Muscle of back (tissue), 11 donors: ENCODE measurements around the gene GJD3. TPM values are rescaled to one million over a fixed set of nuclear protein-coding genes. Genes with fewer than 3 reads are reported as not detected.

Experiments used
- DNase-seq, 3 donors: peaks; one replicate each; pipeline versions ENCODE4 v3.0.0 to v3.0.0-alpha.2; 2013
- polyA plus RNA-seq, 10 donors: library from polyadenylated mRNA; unstranded; fragments of 120-200 nt; gene quantifications; one replicate each; pipeline ENCODE4 v1.2.1, GENCODE V29; 2013; ENCODE audit not compliant: insufficient read length in 10 of 10

GJD3 gene
- polyA plus RNA-seq, 10 donors: 0.27 to 0.56 (median 0.33) TPM; not detected in 7

GRCh38 chr17:40323391-40324381 lies 40.9 kb downstream of the GJD3 start:
- DNase-seq: peak in 1 of 3 donors; percentile 70

GRCh38 chr17:40322358-40323315 lies 41.9 kb downstream of the GJD3 start:
- peak in 2 of 3 donors; percentile 79 to 89 for DNase-seq

- peak in 2 of 3 donors; percentile 66 to 81 for DNase-seq
Observed at GRCh38 chr17:40321961-40322357, 42.6 kb downstream of the GJD3 start.

- no peak for DNase-seq
Observed at GRCh38 chr17:40321524-40321929, 43.0 kb downstream of the GJD3 start.

- peak in 2 of 3 donors; percentile 90 to 96 for DNase-seq
Observed at GRCh38 chr17:40320756-40321523, 43.6 kb downstream of the GJD3 start.

- peak in 1 of 3 donors; percentile 45 for DNase-seq
Observed at GRCh38 chr17:40319651-40320540, 44.6 kb downstream of the GJD3 start.

- peak in 1 of 3 donors; percentile 45 for DNase-seq
Observed at GRCh38 chr17:40318830-40319391, 45.6 kb downstream of the GJD3 start.

GRCh38 chr17:40317880-40318829 lies 46.4 kb downstream of the GJD3 start:
- DNase-seq: peak; percentile 97 to 98 (median 98)

- DNase-seq: peak in 2 of 3 donors; percentile 75 to 88
Observed at GRCh38 chr17:40317345-40317873, 47.1 kb downstream of the GJD3 start.

- DNase-seq: peak; percentile 77 to 96 (median 90)
Observed at GRCh38 chr17:40316571-40317344, 47.8 kb downstream of the GJD3 start.

GRCh38 chr17:40315678-40316570 lies 48.6 kb downstream of the GJD3 start:
- peak in 1 of 3 donors; percentile 57 for DNase-seq

GRCh38 chr17:40315206-40315605 lies 49.3 kb downstream of the GJD3 start:
- DNase-seq: no peak

- peak; percentile 71 to 87 (median 75) for DNase-seq
Observed at GRCh38 chr17:40314584-40314956, 50.0 kb downstream of the GJD3 start.

- DNase-seq: peak in 2 of 3 donors; percentile 71 to 72
Observed at GRCh38 chr17:40313668-40314583, 50.6 kb downstream of the GJD3 start.
